Left renal pelvis (tissue), 4 donors: ENCODE data around the gene MYO1H. TPM values are rescaled to one million over a fixed set of nuclear protein-coding genes. Genes with fewer than 3 reads are reported as not detected.
"Not testable (repeated sequence)": the region's sequence is repeated elsewhere in the genome, so short reads cannot be mapped to it uniquely, and the experiment has no call there.

Experiments used
- DNase-seq, 4 donors: peaks; one replicate each; pipeline ENCODE4 v3.0.0-alpha.2; 2013; ENCODE audit warnings: low read depth in 4 of 4, low spot score in 3 of 4
- polyA plus RNA-seq, 4 donors: library from polyadenylated mRNA; unstranded; fragments of 120-200 nt; gene quantifications; one replicate each; pipeline ENCODE4 v1.2.1, GENCODE V29; 2013; ENCODE audit not compliant: insufficient read length in 4 of 4

Gene MYO1H
- polyA plus RNA-seq, 4 donors, result 0.30 to 2.0 (median 0.93) TPM

DNA sequence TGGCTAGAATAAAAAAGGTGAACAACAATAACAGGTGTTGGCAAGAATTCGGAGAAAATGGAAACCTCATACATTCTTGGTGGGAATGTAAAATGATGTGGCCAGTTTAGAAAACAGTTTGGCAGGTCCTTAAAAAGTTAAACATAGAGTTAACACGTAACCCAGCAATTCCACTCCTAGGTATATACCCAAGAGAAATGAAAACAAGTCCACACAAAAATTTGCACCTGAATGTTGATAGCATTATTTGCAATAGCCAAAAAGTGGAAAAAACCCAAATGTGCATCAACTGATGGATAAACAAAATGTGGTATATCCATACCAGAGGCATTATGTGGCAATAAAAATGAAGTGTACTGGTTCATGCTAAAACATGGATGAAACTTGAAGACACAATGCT, 2.3 kb upstream of the MYO1H start:
- DNase-seq, result no peak

DNA sequence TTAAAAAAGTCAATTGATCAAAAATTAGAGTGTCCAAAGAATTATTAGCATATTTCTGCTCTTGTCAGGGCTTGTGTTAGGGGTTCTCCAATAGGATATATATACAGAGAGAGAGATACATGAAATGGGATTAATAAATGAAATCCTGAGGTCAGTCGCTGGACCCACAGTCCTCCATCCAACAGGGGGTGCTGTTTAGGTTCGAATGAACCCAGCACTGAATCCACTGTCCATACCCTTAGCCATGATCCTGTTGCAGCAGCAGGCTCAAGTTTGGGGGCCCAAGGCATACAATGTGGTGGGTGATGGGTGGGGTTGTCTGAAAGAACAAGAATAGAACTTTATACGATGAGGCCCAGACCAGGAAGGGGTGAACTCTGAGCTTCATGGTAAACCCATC, 780 bp upstream of the MYO1H start:
- DNase-seq, result no peak

DNA sequence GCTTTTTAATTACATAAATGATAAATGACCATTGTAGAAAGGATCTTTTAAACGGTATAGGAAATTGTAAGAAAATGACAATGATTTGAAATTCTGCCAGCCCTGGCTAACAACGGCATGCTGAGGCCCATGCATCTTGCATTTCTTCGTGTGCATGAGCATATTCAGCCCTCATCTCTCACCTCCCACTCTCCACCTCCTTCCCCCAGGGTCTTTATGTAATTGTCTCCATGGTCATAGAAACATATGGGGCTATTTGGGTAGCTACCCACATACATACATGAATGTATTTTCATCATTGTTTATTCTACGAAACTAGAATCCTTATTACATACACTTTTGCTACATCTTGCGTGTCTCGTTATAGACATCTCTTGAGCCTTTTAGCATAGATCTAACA, 4.5 kb downstream of the MYO1H start:
- DNase-seq, result no peak

DNA sequence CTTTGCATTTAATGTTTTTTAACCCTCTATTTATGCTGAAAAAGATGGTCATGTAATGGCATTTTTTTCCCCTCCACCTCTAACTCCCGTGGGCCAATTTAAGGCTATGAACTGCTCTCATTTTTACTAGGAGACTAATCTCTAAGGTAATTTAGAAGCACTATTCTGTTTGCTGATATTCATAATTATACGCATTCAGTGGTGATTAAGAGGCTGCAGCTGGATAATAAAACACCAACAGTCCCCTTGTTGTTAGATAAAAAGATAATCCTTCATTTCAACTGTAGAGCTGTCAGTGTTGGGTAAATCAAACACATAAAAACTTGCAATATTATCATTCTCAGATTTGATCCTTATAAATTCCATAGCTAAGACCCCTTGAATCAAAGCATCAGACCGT, 8.9 kb downstream of the MYO1H start:
- no peak for DNase-seq

DNA sequence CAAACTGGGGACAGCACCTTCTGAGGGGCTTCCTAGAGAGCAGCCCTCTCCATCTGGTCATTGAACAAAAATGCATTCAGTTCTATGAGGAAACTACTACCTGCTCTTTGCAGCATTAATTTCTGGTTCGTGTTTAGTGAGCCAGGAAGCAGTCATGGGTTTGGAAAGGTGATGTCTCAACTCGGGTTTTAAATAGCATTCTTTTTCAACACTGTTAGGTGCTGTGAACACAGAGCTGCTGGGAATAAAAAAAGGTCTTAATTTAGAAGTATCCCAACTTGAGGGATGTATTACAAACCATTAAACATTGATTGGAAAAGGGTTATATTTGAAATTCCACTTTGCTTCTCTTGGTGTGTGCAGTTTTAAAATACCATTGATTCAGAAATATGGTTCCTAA, 9.3 kb downstream of the MYO1H start:
- no peak for DNase-seq

DNA sequence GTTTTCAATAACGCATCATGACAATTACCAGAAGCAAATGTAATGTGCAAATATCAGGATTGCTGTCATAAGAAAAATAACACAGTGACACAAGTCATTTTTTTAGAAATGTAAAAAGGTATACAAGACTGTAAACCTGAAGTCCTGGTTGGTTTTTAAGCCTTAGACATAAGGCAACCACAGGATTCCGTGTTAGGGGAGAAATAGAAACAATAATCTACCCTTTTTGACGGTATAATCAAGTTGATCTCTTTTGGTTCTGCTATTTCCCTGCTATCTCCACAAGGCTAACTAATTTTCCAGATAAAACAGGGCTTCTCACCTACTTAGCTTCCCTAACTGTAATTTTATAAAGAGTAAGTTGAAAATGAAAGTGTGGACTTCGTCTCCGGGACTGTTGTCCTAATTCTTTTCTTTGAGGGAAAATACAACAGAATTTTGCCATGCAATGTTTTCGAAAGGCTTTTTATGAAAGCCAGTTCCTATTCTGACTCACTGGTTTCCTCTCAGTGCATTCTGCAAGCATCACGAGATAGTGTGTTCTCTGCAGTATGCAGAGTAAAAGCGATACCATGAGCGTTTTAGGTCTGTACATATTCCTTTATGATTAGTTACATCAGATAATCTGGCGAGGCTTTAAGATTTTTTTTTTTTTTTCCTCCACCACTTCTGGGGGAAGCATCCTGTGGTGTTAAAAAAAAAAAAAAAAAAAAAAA, 10.6 kb downstream of the MYO1H start:
- DNase-seq, result no peak

DNA sequence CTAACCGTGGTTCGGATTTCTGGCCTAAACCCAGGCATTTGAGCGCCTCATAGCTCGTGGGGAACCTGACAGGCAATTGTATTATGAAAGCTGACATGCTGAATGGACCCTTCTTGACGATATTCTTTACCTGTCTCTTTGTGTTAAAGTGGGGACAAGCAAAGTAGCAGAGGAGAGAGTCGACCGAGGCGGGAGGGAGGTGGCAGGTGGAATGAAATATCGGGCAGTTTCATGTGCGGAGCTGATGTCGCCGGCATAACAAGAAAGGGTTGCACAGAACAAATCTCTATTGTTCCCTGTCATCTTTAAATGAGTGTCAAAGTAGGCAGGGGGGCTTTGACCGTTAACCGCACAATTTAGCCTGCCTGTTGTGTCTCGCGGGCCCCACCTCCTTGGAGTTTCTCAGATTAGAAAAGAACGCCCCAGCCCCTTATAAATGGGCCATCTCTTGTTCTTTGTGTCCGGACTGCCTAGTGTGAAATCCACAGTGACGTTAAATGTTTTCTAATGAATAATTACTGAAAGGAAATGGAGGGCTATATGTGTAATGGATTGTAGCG, 11.5 kb downstream of the MYO1H start:
- DNase-seq, result no peak

DNA sequence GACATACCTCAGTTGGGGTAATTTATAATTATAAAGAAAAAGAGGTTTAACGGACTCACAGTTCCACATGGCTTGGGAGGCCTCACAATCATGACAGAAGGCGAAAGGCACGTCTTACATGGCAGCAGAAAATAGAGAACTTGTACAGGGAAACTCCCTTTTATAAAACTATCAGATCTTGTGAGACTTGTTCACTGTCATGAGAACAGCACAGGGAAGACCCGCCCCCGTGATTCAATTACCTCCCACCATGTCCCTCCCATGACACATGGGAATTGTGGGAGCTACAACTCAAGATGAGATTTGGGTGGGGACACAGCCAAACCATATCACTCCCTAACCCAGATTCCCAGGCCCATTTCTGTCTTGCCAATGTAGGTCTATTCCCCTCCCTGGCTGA, 22.1 kb downstream of the MYO1H start:
- DNase-seq, result no peak

DNA sequence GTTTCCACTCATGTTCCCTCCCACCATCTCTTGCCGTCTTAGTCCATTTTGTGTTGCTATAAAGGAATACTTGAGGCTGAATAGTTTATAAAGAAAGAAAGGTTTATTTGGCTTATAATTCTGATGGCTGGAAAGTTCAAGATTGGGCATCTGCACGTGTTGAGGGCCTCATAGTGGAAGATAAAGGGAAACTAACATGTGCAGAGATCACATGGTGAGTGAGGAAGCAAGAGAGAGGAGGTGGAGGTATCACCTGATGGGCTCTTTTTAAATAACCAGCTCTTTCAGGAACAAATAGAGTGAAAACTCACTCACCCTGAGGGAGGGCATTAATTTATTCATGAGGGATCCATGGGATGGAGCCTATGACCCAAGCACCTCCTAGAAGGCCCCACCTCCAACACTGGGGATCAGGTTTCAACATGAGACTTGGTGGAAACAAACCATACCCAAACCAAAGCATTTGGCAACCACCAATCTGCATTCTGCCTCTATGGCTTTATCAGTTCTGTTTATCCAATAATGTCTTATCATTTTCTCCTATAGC, 29.5 kb downstream of the MYO1H start:
- DNase-seq, result no peak

DNA sequence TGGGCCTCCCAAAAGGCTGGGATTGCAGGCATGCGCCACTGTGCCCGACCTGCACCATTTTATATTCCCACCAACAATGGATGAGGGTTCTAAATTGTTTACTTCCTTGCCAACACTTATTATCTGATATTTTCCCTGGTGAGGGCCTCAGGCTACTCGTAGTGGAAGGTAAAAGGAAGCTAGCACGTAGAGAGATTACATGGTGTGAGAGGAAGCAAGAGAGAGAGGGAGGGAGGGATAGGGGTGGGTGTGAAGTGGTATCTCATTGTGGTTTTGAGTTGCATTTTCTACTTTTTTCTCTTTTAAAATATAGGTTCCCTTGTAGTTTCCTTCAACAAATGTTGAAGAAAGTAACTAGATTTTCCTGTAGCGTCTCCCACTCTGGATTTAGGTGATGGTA, 30.9 kb downstream of the MYO1H start:
- DNase-seq, result no peak

DNA sequence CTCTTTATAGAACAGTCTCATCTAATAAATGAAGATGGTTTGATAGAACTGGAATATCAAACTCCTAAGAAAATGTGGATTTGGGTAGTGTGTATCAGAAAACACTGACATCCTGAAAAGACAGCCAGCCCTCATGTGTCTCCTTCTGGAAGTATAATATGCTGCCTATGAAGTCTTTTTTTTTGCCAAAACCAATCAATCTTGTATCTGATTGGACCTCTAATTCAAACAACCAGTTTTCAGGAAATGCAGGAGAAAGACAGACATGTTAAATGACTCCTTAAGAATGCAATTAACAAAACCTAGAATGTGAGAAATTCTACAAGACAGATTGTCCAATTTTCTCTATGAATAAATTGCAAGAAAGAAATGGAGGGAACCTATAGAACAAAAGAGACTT, 34.3 kb downstream of the MYO1H start:
- DNase-seq, result no peak

DNA sequence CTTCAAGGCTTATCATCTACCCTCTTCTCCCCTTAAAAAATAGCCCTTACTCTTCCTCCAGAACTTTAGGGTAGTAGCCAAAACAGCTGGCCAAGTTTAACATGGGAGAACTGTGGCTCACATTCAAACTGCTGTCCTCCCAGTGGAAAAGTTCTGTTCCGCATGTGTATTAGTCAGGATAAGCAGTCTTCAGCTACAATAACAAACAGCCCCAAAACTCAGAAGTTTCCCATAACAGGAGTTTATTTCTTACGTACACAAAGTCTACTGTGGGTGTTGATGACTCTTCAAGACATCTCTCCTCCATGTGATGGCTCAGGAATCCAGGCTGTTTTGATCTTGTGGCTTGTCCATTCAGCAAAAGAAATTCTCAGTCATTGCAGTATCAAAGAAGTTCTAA, 35.5 kb downstream of the MYO1H start:
- no peak for DNase-seq

DNA sequence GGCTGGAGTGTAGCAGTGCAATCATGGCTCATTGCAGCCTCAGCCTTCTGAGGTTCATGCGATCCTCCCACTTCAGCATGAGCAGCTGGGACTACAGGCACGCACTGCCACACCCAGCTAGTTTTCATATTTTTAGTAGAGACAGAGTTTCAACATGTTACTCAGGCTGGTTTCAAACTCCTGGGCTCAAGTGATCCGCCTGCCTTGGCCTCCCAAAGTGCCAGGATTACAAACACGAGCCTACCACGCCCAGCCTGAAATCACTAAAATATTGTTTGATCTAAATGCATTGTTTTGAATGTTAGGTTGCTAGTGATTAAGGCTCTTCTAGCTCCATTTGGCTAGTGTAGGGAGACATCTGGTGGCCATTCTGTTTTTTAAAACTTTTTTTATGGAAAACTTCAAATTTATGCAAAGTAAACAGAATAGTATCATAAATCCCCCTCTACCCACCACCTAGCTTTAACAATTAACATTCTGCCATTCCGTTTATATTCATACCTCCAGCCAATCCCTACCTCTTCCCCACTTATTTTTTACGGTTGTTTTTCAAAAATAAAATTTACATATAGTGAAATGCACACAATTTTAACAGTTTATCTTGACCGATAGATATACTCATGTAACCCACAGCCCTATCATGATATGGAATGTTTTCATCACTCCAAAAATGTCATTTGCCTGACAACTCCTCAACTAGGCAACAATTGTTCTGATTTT, 37.8 kb downstream of the MYO1H start:
- peak; percentile 17 to 43 (median 31) for DNase-seq

DNA sequence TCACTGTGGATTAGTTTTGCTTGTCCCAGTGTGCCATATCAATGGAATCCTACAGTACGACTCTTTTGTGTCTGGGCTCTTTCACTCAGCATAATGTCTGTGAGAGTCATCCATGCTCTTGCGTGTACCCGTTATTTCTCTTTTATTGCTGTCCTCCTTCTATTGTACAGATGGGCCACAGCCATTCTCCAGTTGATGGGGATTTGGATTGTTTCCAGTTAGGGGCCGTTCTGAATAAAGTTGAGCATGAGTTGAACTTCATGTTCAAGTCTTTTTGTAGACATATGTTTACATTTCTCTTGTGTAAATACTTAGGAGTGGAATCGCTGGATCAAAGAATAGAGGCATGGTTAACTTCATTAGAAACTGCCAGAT, 38.3 kb downstream of the MYO1H start:
- DNase-seq, result no peak

DNA sequence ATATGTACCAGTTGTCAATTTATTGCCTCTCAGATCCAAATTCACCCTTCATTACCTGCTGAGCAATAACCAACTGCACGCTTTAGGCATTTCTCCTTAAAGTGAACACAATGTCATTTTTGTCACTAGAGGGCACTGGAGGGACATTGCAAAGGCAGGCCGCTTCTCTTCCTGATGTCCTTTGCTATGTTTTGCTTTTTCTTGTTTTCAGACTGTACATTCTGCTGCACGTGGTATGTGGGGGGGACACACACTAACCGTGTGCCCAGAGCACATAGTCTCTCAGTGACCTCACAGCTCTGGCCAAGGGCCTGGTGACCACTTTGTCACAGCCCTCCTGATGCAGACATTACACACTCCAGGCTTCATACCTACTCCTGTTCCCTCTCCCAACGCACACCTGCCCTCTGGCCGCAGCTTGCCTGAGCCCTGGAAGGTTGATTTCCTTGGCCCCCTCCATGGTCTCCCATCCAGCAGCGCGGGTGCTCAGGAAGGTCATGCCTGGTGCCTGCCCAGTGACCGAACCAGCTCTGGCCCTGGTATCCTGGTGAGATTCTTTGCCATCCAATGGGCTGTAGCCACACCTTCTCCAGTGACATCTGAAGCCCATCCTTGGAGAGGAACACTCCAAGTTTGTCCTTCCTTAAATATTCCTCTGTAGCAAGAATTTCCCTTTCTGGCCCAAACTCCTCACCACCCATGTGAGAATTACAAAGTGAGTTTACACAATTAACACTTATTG, 39.9 kb downstream of the MYO1H start:
- DNase-seq, result no peak

DNA sequence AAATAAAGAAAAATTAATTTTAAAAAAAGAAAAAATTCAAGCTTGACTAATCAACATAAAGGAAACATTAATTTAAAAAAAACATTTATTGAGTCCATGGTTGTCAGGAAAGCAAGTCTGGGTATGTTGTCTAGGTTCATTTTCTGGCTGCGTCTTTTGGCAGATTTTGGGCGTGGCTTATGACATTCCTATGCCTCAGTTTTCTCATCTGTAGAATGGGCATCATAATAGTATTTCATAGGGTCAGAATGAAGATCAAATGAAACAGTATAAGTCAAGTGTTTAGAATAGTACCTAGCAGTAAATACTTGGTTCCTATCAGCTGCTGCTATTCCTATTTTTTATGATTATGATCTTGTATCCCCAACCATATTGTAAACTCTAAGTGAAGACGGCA, 40.5 kb downstream of the MYO1H start:
- DNase-seq, result no peak

DNA sequence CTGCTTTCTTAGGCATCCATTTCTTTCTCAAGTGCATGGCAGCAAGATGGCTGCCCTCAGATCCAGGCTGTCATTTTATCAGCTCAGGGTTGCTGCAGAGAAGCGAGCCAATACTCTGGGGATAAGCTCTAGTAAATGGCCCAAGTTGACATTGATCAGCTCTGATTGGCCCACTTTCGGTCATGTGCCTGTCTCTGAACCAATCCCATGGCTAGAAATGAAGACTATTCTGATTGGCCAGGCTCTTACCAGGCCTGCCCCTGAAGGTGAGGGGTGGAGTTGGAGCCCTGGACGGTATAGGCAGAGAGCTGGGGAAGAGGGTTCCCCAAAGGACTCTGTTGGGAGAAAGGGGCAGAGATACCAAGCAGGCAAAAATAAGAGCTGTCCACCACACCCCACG, 41.4 kb downstream of the MYO1H start:
- DNase-seq, result no peak

DNA sequence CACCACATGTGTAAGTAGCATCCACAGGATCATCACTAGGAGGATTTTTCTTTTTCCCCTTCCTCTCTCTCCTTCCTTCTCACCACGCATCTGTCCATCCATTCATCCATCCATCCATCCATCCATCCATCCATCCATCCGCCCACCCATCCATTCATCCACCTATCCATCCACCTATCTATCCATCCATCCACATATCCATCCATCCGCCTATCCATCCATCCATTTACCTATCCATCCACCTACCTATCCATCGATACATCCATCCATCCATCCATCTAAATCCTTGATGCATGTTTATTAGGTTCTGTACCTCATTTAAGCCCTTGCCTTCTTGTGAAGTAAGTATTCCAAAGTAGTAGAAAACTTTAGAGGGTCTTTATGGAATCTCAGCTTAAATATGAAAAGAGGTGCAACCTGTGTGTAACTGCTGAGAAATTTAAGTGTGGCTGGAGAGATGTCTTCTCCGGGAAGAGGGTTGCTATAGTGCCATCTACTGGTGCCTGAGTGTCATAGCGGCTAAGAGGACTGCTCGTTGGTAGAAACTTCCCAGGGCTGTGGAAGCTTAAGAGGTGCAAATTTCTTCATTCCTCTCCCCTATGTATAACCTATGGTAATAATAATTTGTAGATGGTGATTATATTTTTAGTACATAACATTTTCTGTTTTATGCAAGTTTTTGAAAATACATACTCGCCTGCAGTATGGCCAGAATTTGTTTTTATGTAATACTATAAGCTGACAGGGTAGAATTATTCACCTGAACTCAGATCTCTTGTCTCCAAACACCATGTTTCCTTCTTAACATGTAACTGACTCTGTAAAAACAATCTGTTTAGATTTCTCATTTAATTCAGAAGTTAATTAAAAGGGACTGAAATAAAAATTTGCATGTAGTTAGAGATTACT, 46.0 kb downstream of the MYO1H start:
- DNase-seq, result peak in 3 of 4 donors; percentile 36 to 41 (median 39)

DNA sequence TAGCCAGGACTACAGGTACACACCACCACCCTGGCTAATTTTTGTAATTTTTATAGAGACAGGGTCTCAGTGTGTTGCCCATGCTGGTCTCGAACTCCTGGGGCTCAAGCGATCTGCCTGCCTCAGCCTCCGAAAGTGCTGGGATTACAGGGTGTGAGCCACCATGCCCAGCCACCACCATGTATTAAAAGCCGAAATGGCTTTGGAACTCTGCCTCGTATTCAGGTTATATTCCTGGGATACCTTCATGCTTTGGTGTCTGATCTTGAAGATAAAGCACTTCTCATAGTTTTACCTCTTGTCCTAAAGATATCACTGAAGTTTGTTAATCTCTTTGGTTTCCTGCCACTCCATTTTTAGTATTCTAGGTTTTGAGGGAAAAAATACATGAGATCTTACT, 47.2 kb downstream of the MYO1H start:
- no peak for DNase-seq

DNA sequence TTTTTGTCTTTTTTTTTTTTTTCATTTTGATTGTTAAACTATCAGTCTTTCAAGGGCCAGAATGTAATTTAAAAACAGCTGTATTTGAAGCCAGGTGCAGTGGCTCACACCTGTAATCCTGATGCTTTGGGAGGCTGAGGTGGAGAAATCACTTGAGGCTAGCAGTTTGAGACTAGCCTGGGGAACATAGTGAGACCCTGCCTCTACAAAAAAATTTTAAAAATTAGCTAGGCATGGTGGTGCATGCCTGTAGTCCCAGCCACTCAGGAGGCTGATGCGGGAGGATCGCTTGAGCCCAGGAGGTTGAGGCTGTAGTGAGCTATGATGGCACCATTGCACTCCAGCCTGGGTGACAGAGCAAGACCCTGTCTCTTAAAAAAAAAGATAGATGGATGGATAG, 57.1 kb downstream of the MYO1H start:
- not testable (repeated sequence) for DNase-seq
